GM19240 (cell line): ENCODE results near the gene SNN.

ENCODE experiments used
- DNase-seq: peaks from one replicate; pipeline ENCODE4 v3.0.0; 2011; ENCODE audit warnings: low spot score; ENCODE audit not compliant: insufficient read length

The SNN gene

DNA sequence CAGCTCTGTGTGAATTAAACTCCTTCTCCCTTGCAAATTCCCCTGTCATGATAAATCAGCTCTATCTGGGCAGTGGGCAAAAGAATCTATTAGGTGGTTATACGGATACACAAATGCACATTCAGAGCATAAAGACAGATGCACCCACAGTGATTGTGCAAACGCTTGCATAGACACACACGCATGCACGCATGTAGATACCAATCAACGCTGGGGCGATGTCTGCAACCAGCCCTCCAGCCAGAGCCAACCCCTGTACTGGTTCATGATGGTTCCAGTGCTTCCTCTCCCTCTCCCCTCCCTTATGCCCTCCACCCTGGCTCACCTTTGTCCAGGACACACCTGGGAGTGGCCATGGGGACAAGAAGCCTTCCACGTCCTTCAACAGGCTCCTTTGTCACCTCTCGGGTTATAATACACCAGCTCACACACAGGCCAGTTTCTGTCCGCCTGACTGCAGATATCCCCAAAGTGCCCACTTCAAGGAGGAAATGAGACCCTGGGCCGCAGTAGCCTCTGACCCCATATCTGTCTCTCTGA is 33.1 kb upstream of the SNN start:
- DNase-seq, result no peak

DNA sequence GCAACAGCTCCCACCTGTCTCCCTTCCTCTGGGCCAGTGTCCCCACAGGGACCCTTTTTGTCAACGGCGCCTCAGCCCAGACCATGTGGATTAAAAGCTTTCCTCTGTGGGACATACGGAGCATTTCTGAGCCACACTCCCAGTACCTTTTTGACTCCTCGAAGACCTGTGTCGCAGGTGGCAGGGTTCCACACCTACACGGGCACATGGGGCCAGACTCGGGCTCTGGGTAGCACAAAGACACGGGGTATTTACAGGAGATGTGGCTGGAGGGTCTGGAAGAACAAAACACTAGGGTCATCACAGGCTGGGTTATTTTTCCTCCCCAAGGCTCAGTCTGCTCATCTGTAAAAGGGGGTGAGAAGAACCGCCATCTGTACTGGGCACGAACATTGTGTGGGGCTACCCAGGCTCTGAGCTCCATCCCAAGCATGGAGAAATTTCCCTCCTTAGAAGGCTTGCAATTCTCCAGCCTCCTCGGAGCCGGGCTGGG is 32.5 kb upstream of the SNN start:
- DNase-seq, result no peak

DNA sequence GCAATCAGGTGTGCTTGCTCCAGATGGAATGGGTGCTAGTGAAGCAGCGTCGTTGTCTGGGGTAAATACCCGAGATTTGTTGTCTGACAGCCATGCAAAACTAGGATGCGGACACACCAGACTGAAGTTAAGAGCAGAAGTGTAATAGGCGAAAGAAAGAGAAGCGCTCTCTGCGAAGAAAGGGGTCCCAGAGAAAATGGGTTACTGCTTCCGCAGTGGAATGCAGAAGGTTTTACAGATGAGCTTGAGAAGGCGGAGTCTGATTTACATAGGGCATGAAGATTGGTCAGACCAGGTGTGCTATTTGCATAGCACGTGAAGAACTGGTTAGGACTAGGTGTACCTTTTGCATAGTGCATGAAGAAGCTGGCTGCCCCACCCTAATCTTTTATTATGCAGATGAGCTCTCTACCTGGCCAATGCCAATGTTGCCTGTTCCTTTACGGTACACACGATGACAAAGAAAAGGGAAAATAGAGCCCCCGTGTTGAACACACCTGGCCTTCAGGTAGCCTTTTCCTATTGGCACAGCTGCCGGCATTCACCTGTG is 32.0 kb upstream of the SNN start:
- DNase-seq, result no peak

DNA sequence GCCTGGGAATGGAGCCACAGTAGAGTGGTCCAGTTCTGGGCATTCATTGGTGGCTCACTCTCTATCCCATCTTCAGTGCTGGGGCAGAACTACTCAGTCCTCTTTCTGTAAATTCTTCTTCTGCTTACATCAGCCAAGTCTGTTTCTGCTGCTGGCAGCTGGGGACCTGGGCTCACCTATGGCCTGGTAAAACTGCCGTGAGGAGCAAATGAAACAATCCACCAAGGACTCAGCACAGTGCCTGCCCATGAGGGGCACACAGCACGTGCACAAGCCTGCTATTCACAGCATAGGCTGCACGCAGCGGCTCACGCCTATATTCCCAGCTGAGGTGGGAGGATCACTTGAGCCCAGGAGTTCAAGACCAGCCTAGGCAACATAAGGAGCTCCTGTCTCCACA is 30.9 kb upstream of the SNN start:
- no peak for DNase-seq

DNA sequence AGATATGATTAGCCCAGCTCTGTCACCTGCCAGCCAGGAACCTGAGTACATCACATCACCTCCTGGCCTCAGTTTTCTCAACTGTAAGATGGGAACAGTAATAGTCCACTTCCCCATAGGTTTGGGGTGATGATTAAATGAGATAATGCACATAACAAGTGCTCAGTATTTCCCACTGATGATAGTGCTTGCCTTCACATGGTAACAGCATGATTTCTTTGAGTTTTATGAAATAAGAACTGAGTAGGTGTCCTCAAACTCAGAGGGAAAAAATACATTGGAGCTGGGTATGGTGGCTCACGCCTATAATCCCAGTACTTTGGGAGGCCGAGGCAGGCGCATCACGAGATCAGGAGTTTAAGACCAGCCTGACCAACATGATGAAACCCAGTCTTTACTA is 30.1 kb upstream of the SNN start:
- DNase-seq, result no peak

DNA sequence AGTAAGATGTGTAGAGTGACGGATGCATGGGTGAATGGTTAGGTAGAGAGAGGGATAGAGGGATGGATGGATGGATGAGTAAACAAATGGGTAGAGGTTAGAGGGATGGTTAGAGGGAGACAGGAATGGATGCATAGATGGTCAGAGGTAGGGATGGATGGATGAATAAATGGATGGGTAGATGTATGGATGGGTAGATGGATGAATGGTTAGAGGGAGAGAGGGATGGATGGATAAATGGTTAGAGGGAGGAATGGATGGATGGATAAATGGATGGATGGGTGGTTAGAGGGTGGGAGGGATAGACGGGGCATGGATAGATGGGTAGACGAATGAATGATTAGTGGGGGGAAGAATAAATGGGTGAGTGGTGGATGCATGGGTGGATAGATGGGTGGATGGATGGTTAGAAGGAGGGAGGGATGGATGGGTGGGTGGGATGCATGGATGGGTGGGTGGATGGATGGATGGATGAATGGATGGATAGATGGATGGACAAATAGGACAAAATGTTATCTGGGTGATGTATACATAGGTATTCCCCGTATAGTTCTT is 29.2 kb upstream of the SNN start:
- DNase-seq, result no peak

DNA sequence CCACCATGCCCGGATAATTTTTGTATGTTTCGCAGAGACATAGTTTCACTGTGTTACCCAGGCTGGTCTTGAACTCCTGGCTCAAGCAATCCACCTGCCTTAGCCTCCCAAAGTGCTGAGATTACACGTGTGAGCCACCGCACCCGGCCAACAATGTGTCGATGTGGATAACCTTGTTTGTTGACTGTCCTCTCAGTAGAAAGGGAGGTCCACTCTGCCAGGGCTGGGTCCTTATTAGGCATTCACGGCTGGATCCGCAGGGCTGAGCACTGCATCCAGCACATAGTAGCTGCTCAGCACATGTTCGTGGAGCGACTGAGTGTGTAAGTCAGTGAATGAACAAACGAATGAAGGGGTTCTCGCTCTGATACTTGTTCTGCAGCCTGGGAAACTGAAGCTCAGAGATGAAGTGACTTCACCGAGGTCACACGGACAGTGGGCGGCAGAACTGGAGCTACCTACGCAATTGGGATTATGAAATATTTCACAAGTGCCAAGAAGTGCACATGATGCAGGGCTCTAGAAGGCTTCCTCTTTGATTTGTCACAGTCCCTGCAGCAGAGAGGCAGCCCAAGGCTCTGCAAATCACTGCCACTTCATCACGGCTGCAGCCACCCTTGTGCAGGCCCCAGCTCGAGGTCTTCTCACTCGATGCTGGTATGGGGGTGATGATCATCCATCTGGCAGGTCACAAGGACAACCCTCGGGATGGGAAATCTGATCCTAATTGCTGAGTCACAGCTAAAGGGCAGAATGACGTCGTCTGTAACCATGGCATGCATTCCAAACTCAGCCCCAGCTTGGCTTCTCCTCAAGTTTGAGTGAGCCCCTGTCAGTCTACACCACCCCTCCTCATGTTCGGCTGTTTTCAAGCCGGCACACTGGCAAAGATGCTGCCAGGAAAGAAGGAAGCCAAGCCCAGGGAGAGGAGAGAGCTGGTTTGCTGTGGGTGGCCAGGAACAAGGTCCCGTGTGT is 28.0 kb upstream of the SNN start:
- no peak for DNase-seq

DNA sequence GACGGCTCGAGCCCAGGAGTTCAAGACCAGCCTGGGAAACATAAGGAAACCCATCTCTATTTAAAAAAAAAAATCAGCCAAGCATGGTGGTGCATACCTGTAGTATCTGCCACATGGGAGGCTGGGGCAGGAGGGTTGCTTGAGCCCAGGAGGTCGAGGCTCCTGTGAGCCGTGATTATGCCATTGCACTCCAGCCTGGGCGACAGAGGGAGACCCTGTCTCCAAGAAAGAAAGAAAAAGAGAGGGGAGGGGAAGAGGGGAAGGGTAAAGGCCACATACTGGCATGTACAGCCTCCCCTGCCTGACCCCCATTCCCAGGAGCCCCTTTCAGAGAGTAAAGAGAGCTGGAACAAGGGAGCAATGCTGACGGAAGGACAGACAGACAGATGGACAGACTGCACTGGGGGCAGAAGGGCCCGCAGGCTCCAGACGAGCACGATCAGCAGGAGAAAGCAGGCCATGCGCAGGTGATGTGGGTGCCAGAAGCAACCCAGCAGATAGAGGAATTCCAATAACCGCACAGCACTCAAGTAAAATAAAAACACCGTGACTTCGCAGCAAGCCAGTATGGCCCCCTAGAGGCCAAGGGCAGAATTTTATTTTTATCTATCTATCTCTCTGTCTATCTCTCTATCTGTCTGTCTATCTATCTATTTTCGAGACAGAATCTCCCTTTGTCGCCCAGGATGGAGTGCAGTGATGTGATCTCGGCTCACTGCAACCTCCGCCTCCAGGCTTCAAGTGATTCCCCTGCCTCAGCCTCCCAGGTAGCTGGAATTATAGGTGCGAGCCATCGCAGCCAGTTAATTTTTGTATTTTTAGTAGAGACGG is 27.1 kb upstream of the SNN start:
- peak; percentile 59 for DNase-seq

DNA sequence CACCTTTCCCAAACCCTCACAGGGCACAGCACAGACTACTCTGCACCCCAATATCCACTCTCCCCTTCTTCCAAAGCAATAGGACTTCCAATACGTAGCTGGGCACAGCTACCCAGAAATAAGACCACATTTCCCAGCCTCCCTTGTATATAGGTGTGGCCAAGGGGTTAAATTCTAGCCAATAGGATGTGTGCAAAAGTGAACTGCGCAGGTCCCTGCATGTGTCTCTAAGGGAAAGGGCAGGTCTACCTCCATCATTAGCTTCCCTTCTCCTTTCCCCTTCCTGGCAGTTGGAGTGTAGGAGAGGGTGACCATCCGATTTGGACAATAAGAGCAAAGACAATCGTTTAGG is 25.5 kb upstream of the SNN start:
- DNase-seq, result no peak

DNA sequence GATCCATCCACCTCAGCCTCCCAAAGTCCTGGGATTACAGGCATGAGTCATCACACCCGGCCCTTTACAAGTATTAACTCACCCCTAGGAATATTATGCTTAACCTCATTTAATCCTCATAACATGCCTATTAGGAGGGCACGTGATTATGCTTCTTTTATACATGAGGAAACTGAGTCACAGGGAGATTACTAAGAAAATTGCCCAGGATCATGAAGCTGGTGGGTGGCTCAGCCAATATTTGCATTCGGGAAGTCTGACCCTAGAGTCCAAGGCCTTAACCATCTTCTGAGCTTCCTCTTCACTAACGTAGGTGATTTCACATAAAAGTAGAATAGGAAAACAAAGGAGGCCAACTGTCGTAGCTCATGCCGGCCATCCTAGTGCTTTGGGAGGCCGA is 19.0 kb upstream of the SNN start:
- DNase-seq, result no peak

DNA sequence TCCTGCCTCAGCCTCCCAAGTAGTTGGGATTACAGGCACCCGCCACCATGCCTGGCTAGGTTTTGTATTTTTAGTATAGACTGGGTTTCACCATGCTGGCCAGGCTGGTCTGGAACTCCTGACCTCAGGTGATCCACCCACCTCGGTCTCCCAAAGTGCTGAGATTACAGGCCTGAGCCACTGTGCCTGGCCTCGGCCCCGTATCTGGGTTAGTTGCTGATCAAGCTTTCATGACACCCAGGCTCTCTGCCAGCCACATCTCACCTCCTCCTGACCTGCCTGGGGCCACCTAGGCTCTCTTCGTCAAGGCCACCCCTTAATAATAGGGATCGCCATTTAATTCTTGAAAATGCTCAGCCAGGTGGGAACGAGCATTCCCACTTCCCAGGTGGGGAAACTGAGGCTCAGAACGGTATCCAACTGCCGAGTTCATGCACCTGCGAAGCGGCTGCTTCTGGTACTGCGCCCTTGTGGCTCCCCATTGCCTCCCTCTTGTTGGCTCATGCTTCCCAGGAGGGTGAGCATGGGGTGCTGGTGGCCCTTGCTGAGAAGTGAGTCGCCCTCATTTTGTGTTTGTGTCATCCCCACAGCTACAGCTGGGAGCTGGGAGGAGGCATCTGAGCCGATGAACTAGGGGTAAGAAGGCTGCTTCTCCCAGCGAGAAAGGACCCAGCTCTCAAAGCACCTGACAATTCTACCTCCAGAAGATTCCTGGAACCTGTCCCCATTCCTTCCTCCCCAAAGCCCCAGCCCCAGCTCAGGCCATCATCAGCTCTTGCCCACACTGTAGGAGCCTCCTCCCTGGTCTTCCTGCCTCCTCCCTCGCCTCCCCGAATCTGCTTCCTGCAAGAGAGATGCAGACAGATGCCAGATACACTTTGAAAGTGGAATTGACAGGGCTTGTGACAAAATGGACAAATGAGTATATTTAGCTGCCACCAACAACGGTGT is 17.3 kb upstream of the SNN start:
- no peak for DNase-seq

DNA sequence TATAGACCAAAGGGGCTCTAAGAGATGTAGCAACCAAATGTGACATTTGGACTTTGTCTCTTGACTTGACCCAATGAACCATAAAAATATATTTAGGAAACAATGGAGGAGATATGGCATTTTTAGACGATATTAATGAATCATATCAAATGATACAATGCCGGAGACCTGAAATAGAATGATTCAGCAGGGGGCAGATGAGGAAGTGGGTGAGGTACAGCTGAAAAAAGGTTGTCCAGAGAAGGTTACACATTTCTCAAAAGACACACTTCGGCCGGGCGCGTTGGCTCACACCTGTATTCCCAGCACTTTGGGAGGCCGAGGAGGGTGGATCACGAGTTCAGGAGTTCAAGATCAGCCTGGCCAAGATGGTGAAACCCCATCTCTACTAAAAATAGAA is 16.5 kb upstream of the SNN start:
- DNase-seq, result no peak

DNA sequence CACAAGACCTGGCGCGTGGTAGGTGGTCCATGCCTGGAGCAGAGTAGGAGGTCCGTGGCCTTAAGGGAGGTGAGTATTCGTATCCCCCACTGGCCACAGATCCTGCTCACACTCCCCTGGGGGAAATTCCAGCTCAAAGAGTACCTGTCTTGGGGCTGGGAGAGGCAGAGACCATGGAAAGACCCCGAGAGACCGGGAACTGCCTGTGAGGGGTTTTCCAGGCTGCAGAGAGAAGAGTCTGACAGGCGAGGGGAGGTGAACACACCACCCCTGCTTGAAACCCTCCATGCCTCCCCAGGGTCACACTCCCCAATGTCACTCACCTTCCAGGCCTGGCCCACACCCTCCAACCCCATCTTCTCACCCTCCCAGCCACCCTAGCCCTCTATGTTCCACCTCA is 12.6 kb upstream of the SNN start:
- DNase-seq, result no peak

DNA sequence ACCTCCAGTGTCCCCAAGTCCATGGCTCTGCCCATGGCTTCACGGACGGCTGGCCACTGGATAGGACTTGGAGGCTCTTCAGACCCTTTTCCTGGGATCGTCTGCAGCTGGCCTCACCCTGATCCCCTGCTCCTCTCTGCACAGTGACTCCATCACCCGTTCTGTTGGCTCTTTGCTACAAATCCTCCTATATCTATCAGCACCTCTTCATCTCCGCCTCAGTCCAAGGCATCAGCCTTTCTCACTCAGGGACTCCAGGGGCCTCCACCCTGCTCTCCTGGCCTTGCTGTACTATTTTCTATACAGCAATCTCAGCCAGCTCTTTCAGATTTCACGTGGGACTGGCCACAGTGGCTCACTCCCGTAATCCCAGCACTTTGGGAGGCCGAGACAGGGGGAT is 10.7 kb upstream of the SNN start:
- no peak for DNase-seq

DNA sequence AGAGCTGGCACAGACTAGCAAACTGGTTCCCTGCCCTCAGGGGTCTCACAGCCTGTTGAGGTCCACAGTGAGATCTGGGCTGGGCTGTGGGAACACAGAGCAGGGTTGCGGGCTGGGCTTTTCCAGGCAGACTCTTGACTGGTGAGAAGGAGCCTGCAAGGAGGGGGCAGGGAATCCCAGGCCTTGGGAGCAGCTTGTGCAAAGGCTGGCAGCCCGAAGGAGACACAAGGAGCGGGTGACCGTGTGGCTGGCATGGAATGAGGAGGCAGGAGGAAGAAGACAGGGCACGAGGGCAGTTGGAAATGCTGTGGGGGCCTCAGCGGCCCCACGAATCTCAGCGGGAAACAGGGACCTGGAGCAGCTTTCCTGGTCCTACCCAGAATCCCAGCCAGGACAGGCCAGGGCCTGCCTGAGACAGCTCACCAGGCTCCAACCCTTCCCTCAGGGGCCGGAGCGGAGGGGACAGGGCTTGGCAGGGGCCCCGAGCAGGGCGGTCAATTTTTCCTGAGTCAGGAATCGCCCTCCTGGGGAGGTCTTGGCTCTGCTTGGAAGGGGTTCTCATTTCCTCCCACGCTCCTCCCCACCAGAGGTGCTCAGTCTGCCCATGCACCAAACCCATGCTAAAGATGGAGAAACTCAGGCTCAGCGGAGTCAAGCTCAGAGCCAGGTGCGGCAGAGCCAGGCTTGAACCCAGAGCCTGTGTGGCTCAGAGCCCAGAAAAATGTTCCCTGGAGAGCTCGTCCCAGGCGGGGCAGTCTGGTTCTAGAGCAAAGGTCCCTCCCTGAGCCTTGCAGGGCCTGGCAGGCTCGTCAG is 9.2 kb upstream of the SNN start:
- no peak for DNase-seq

DNA sequence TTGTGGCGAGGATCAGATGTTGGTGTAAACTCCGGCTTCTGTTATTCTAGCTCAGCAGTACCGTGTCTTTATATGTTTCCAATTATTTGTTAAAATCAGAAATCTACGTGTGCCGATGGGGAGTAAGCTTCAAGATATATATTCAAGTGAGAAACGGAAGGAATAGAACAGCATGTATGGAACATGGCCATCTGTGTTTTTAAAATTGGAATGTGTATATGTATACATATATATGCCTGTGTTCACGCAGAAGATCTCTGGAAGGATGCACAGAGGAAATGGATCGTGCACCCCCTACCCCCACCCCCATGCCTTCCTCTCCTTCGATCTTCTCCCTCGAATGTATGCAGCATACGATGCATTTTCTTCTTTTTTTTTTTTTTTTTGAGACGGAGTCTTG is 7.7 kb upstream of the SNN start:
- DNase-seq, result no peak

DNA sequence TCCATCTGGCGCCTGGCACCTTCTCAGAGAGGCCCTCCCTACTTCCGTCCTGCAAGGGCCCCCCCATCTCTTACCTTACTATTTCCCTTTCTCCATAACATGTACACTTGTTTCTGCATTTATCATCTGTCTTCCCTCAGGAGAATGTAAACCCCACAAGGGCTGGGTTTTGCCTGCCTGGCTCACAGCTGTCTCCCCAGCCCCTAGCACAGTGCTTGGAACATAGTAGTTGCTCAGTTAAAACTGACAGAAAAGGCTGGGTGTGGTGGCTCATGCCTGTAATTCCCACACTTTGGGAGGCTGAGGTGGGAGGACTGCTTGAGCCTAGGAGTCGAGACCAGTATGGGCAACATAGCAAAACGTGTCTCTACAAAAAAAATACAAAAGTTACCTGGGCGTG is 5.7 kb upstream of the SNN start:
- DNase-seq, result no peak

DNA sequence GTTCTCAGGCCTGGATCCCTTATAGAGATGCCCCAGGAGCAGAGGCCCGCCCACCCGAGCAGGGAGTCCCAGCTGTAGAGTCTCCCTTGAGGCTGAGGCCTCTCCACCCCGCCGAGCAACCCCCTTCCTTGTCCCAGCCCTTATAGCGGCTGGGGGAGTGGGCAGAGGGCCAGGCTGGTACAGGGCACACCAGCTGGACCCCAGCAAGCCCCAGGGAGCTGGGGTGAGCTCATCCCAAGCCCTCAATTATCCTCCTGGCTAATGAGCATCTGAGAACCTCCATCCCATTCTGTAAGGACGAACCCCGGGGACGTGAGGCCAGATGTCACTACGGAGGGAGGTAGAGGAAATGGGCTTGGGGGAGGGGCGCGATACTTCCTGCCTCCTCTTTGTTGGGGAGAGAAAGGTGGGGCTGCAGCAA is 3.2 kb upstream of the SNN start:
- DNase-seq, result no peak
